CD4-positive, alpha-beta T cell (primary cell): ENCODE data around the gene CCNE1. TPM values are rescaled to one million over a fixed set of nuclear protein-coding genes. Genes with fewer than 3 reads are reported as not detected.
"Not testable (repeated sequence)": the region's sequence is repeated elsewhere in the genome, so short reads cannot be mapped to it uniquely, and the experiment has no call there.

ENCODE experiments used
- ATAC-seq: fragments of 200-7000 bp; cut with Tn5 transposase; one replicate; pipeline ENCODE4 v1.10.0; 2022; ENCODE audit warnings: mild to moderate bottlenecking; ENCODE audit not compliant: poor library complexity
- CTCF ChIA-PET: fragments of 350-600 bp; sonication (Branson Sonifier 250); formaldehyde crosslinking; loops from one replicate; lab custom pipeline; 2021; ENCODE audit warnings: antibody characterized with exemption, inconsistent platforms; lab: Charles Lee
- POLR2A ChIA-PET: fragments of 350-600 bp; sonication (Branson Sonifier 250); formaldehyde crosslinking; loops from one replicate; lab custom pipeline; 2021; ENCODE audit warnings: antibody characterized with exemption, inconsistent platforms; lab: Charles Lee
- DNase-seq, 14 experiments: peaks; one replicate each; pipeline ENCODE4 v3.0.0-alpha.2; 2013 to 2020; ENCODE audit warnings: mixed read lengths in 2 of 14
- H3K27ac ChIP-seq, 2 donors: one replicate each; pipeline versions ENCODE4 v1.5.1 to v1.7.0; 2013; ENCODE audit warnings: low read length in 2 of 2, low read depth in 1 of 2, mild to moderate bottlenecking in 1 of 2
- H3K27me3 ChIP-seq, 2 experiments: 1 replicate in 1 of 2; 2 replicates in 1 of 2; pipeline versions ENCODE4 v1.6.1 to v1.7.0; 2013; ENCODE audit warnings: low read length in 2 of 2, control low read depth in 1 of 2, mild to moderate bottlenecking in 1 of 2, moderate library complexity in 1 of 2; ENCODE audit not compliant: insufficient read depth in 2 of 2, control insufficient read depth in 1 of 2
- H3K36me3 ChIP-seq: one replicate; pipeline ENCODE4 v1.6.1; 2013; ENCODE audit warnings: low read length, control low read depth; ENCODE audit not compliant: insufficient read depth
- H3K4me1 ChIP-seq: one replicate; pipeline ENCODE4 v1.6.1; 2013; ENCODE audit warnings: low read length, control low read depth; ENCODE audit not compliant: insufficient read depth
- H3K4me3 ChIP-seq: one replicate; pipeline ENCODE4 v1.5.1; 2013; ENCODE audit warnings: mild to moderate bottlenecking, low read length, moderate library complexity
- H3K9me3 ChIP-seq, 2 experiments: 1 replicate in 1 of 2; 2 replicates in 1 of 2; pipeline versions ENCODE4 v1.6.1 to v1.7.0; 2013; ENCODE audit warnings: low read length in 2 of 2, mild to moderate bottlenecking in 2 of 2, control low read depth in 1 of 2, moderate library complexity in 1 of 2; ENCODE audit not compliant: control insufficient read depth in 1 of 2, insufficient read depth in 1 of 2
- H3K27ac Mint-ChIP-seq: one replicate; pipeline ENCODE4 v1.8.0; 2020; ENCODE audit warnings: mixed read lengths
- H3K27me3 Mint-ChIP-seq: one replicate; pipeline ENCODE4 v1.8.0; 2021; ENCODE audit warnings: mixed read lengths
- H3K36me3 Mint-ChIP-seq: one replicate; pipeline ENCODE4 v1.8.0; 2021; ENCODE audit warnings: low read depth, mixed read lengths
- H3K4me1 Mint-ChIP-seq: one replicate; pipeline ENCODE4 v1.8.0; 2021; ENCODE audit warnings: low read depth, mixed read lengths
- H3K4me3 Mint-ChIP-seq: one replicate; pipeline ENCODE4 v1.8.0; 2020; ENCODE audit warnings: mild to moderate bottlenecking, mixed read lengths
- H3K9me3 Mint-ChIP-seq: one replicate; pipeline ENCODE4 v1.8.0; 2020; ENCODE audit warnings: mixed read lengths
- CTCF ChIP-seq: fragments of 200-600 bp; IDR thresholded peaks from one replicate; pipeline ENCODE4 v1.8.0; 2022; ENCODE audit warnings: antibody characterized with exemption, mild to moderate bottlenecking
- intact Hi-C, 2 experiments: fragments of 100-400 bp; cut with DNase I in 1 of 2; cut with micrococcal nuclease in 1 of 2; formaldehyde crosslinking; loops; one replicate each; pipeline versions ENCODE4 v1.15.1 to v1.9.0; 2023 to 2025; cut with DNase I, micrococcal nuclease
- total RNA-seq, 174 experiments: library from RNA in 2 of 174; stranded (reverse) in 2 of 174; gene quantifications; one replicate each; pipeline ENCODE4 v1.2.3 and lab custom pipeline; 2021 to 2026

The CCNE1 gene
- total RNA-seq, 2 experiments from 2014 or later: 4.9 to 5.6 TPM

- Mint-ChIP-seq H3K4me3 (no peak overlapping the region), H3K9me3 (no peaks in the 10 kb centered on the region), H3K27ac (no peak overlapping the region), H3K4me1 (no peaks in the 10 kb centered on the region), H3K27me3 (no peaks in the 10 kb centered on the region), H3K36me3 (peaks cover 20% of the 10 kb centered on the region)
- DNase-seq: no peak
- Histone ChIP-seq H3K27ac (no peak overlapping the region), H3K4me3 (no peak overlapping the region), H3K36me3 (peaks cover 8% of the 10 kb centered on the region), H3K4me1 (no peaks in the 10 kb centered on the region), H3K27me3 (no peaks in the 10 kb centered on the region), H3K9me3 (no peaks in the 10 kb centered on the region)
- TF ChIP-seq CTCF: no peak
- no peak for ATAC-seq
- CTCF ChIA-PET: no interaction called here
- POLR2A ChIA-PET: no interaction called here
- intact Hi-C loops: loop anchor here in 1 of 2 experiments (10.0 kb wide), 1 partner anchor 605 kb away; the partner anchor contains the start of gene UQCRFS1
These were observed 8.2 kb downstream of the CCNE1 start for GRCh38 chr19:29819986-29820385.

- Histone ChIP-seq H3K36me3 (peaks cover 8% of the 10 kb centered on the region), H3K27ac (no peak overlapping the region), H3K4me1 (no peaks in the 10 kb centered on the region), H3K4me3 (no peak overlapping the region), H3K9me3 (no peaks in the 10 kb centered on the region), H3K27me3 (no peaks in the 10 kb centered on the region)
- TF ChIP-seq CTCF: no peak
- intact Hi-C loops: no loop called here
- ATAC-seq (no peak), DNase-seq (no peak)
- Mint-ChIP-seq H3K4me3 (no peak overlapping the region), H3K4me1 (no peaks in the 10 kb centered on the region), H3K27ac (no peak overlapping the region), H3K9me3 (no peaks in the 10 kb centered on the region), H3K27me3 (no peaks in the 10 kb centered on the region), H3K36me3 (peaks cover 15% of the 10 kb centered on the region)
- CTCF ChIA-PET: no interaction called here
- POLR2A ChIA-PET: no interaction called here
These were observed 12.0 kb downstream of the CCNE1 start for GRCh38 chr19:29823581-29824330.

- H3K36me3 ChIP-seq, POLR2A ChIA-PET, H3K4me1 ChIP-seq, H3K9me3 ChIP-seq, H3K27me3 ChIP-seq, H3K27me3 Mint-ChIP-seq, DNase-seq, H3K4me1 Mint-ChIP-seq, H3K27ac Mint-ChIP-seq, ATAC-seq, CTCF ChIA-PET, H3K27ac ChIP-seq, H3K4me3 Mint-ChIP-seq, H3K9me3 Mint-ChIP-seq, intact Hi-C loops, H3K4me3 ChIP-seq: not testable (repeated sequence)
- H3K36me3 Mint-ChIP-seq: peaks cover 15% of the 10 kb centered on the region
These were observed 13.5 kb downstream of the CCNE1 start for GRCh38 chr19:29825263-29825662.
